GM19193 (cell line): Measurements from ENCODE around the gene NDST3.

Experiments
- POLR2A ChIP-seq: IDR thresholded peaks from 4 replicates; pipeline ENCODE4 v1.6.1; 2011; ENCODE audit not compliant: insufficient read depth, insufficient read length; ENCODE audit errors: extremely low read depth

Gene NDST3

DNA sequence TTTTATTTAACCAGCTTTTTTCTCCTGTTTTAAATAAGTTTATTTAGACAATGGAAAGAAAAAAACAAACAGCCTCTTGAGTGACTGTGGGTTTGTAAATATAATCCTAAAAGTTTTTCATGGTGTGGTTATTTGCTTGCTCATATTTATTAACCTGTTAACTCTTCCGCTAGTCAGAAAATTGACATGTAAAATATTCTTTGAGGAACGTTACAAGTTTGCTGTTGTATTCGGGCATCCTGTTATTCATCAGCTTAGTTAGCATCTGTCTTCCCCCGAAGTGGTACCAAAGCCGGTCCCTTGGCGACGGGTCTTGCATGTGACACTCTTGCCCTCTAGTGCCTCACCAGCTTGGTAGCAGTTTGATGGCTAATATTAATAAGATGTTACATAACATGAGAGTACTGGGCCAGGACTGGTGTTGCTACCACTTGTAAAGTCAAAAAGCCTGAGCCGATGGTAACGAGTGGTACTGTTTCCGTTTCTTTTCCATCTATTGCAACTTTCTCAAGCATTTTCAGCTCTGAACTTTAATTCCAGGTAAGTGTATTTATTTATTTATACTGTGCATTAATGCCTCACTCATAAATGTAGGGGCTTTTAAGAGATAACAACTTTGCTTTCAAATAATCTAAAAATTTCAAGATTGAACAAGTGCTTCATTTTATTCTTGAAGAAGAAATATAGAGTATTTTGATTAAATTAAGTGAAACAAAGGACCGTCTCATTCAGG, at the start of gene NDST3:
Gene NDST3, plus strand, starts transcription at position 434 of the 733 bp plus-strand sequence. CDS start 19,425 bp downstream, outside the sequence.
- TF ChIP-seq POLR2A, result no peak

DNA sequence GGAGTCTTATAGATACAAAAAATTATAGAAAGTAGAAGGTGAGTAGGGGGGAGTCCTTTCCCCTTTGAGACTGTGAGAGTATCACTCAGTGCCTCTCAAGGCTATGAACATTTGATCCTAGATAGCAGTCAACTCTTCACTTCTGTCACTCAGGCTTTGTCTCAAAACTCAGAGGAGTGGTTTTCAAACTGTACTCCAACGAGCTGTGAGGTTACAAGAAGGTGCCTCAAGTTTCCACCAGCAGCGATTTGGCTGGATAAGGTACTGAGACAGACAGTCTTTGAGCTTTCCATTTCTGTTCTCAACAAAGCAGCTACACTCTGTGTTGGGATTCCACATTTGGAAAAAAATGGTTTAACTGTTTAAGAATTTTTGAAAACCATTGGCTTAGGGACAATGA, 48.0 kb upstream of the NDST3 start:
- no peak for TF ChIP-seq POLR2A

DNA sequence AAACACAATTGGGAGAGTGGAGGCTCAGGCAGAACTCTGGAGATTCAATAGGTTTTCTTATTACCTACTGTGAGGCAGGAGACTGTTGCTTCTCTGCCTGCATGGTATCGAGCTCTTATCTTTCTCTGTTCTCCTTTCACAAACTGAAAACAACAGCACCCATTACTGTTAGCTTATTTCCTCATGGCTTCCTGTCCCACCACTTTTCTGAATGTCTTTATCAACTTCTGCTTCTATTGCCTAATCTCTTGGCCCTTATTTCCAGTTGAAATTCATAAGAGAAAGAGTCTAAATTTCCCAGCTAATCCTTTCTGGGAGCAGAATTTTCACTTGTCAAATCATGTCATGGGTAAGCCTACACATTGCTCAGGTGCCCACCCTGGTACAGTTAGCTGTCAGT, 46.8 kb upstream of the NDST3 start:
- TF ChIP-seq POLR2A, result no peak

DNA sequence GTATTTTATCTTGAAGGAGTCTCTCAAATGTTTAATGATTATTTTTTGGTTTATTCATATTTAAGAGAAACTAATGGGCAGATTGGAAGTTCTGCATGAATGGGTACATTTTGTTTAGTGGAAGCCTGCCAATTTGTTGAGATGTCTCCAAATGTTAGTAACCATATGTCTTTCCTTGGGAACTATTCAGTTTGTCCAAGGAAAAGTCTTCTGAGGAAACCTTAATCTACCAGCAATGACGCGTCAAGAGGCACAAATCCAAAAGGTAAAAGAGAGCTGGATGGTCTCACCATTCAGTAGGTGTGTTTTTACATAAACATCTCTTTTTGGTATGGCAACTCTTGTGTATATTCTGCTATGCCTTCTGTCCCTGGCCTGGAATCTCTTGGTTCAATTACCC, 37.4 kb upstream of the NDST3 start:
- no peak for TF ChIP-seq POLR2A

DNA sequence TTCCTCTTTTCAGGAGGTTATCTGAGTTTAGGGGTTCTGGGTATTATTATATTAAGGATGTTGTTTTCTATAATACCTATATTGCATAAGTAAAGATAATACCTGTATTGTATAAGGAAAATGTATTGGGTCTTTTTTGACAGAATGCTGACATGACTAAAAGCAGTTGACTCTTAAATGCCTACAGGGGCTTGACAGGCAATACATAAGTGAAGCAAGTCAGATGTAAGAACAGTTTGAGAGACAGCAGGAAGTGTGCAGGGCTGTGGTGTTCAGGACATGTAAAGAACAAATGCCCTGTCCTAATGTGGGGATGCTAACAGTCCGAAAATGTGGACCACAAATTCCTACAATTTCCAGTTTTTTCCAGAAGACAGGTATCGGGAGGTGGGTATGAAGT, 30.2 kb upstream of the NDST3 start:
- TF ChIP-seq POLR2A, result no peak

DNA sequence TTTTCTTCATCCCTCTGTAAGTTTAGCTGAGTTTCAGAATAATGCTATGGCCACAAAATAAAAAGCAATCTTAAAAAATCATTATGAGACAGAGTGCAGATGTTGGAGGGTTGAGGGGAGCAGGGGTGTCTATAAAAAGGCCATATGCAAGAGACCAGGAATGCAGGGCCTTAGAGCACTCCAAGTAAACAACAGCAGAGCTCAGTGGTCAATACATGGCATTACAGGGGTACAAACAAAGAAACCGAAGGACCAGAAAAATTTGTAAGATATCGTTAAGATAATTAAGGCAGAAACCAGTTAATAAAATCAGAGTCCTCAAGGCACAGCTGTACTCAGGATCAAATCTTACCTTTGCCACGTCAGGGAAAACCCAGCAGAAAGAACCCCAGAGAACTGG, 28.4 kb upstream of the NDST3 start:
- TF ChIP-seq POLR2A, result no peak

DNA sequence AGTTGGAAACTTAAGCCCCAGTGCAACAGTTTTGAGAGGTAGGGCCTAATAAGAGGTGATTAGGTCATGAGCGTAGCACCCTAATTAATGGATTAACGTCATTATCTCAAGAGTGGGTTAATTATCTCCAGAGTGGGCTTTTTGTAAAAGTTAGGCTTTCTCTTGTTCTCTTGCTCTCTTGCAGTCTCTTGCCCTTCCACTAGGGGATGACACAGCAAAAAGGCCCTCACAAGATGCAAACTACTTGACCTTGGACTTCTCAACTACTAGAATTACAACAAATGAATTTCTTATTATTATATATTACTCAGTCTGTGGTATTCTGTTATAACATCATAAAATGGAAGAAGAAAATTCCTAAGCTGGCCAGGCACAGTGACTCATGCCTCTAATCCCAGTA, 22.1 kb upstream of the NDST3 start:
- TF ChIP-seq POLR2A, result no peak

DNA sequence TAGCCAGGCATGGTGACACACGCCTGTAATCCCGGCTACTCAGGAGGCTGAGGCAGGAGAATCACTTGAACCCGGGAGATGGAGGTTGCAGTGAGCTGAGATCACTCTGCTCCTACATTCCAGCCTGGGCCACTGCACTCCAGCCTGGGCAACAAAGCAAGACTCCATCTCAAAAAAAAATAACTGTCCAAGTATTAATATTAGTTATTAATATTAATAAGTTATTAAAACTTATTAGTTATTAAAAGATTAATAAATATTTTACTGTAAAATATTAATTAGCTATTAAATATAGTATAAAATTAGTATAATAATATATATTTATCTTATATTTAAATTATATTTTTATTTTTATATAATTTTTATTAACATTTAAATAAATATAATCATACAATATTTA, 19.5 kb upstream of the NDST3 start:
- no peak for TF ChIP-seq POLR2A

DNA sequence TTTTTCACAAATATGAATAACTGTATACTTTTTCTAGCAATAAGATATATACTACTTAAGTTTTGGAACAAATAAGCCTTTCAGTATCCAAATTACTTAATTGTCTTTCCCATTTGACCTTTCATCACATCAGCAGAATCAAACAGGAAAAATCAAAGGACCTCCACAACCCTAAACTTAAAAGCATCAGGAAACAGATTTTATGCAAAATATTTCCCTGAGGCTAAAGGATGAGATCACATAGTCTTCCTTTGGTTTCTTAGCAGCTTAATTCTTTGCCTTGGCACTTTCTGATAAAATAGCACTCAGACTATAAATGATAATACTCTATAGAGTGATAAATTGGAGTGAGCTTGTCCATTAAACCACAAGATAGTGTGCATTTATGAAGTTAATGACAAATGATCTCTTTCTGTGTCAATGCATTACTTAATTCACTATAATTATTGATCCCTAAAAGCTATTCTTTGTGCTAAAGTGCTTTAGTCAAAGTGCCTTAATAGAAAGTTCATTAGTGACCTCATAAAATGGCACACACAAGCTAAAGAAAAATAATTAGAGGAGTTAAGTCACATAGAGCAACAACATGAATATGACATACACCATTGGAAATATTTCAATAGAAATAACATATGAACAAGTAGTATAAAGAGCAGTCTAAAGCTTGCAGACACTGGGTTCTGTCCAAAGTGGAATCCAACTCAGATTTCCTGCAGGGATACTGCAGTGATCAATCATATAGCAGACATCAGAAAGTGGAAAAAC, 15.7 kb upstream of the NDST3 start:
- no peak for TF ChIP-seq POLR2A

DNA sequence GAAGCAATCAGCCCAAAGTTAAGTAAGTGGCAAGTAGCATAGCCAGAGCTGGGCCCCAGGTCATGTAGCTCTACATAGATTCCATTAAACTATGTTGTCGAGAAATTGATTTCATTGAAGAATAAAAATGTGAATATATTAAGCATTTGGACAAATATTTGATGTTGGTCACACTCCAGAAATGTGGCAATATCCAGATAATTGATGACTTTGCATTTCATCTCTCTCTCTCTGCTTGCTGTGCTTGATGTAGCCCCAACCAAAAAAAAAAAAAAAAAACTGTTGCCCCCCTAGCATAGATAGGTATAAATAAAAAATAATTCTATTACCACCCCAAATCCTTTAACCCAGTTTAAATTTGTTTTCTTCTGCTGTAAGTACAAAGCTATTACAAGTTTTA, 7.5 kb upstream of the NDST3 start:
- TF ChIP-seq POLR2A, result no peak

DNA sequence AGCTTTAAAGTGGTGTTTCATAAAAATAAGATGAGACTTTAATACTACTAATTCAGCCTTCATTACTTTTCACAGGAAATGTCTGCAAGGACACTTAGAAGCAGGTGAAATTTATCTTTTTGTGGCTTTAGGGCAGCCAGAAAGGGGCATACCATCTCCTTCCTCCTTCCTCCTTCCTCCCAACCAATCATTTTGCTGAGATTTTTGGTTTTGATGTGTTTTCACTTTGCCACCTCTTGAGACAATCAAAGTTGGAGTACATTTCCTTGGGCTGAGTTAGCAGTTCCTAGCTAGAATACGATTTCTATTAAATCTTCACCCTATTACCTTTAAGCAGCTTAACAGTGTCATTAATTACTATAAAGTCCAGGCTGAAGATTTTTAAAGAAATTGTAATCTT, 5.1 kb upstream of the NDST3 start:
- no peak for TF ChIP-seq POLR2A

DNA sequence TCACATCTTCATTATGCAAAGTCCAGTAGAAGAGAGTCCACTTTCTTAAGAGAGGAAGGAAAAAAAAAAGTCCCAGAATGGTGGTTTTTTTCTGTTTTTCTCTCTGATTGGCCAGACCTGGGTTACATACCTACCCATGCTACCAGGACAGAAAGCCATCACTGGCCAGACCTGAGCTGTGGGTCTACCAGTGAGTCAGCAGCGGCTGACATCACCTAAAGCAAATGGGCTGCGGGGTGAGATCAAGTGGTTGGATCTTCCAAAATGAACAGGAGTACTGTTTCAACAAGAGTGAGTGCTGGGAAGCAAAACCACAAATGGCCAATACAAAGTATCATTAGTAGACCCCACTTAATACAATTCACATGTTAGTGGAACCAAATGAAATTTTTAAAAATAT, 1.6 kb upstream of the NDST3 start:
- TF ChIP-seq POLR2A, result no peak

DNA sequence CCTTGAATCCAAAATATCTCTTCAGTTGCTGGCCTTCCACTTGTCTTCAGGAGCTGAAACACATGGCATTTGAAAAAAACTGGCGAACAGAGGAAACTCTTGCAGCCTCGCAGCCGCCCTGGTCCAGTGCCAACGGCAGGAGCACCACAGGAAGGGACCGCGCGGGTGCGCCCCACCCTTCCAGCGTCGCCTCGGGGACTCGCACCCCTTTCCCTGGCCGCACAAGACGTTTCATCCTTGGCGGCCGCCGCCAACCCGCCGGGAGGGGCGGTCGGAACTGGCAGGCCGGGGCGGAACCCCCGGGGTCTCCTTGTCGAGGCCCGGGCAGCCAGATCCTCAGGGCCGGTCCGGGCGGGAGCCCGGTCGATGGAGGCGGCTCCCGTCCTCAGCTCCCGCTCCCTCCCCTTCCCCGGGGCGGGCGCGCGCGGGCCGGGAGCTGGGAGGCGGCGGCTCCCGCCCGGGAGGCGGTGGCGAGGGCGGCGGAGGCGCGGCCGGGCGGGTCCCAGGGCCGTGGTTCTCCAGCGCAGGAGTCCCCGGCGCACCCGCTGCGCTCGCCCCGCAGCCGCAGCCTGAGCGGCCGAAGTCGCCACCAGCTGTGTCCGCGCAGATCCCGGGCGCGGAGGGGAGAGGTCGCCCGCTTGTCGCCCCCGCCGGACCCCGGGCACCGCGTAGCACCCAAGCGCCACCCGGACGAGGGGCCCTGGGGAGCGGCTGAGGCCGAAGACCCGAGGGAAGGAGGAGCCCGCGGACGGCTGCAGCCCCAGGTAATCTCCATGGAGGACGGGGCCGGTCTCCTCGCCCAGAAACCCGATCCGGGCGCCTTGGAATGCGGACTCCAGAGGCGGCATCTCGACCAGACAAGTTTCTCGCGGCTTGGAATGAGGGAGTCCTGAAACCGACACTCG, 886 bp upstream of the NDST3 start:
- no peak for TF ChIP-seq POLR2A

DNA sequence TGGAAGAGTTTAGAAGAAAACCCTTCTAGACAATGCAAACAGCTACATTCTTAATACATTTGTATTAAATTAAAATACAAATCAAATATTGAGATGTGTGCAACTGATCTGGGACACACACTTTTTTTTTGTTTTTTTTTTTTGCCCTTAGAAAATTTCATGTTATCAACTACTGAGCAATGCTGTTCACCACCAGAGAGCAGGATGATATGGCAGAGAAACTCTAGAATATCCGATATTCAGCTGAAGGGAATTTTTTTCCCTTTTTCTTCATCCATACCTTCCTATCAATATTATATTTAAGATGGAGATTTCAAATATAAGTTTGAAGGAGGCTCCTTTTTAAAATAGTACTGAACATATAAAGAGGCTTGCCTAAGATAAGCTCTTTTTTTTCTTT, 1.0 kb downstream of the NDST3 start:
- TF ChIP-seq POLR2A, result no peak

DNA sequence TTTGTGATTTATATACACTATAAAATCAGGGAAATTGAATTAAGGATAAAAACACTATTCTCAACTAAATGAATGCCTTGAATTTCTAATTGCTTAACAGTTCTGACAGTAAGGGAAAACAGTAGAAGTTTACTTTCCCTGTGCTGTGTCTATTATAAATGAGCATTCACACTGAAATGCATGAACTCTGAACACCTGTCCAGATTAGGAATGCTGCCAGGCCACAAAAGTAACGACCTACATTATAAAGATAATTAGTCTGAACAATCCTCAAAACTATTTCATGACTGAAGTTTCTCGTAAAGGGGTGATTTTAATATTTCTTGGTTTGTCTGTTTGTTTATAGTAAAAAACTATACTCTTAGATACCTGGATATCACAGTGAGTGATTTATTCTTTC, 2.0 kb downstream of the NDST3 start:
- no peak for TF ChIP-seq POLR2A
